Thyroid gland (tissue), 4 donors: ENCODE data around the gene TNFAIP8L3.

Source experiments
- POLR2A ChIP-seq, 2 donors: fragments of 450-650 bp; IDR thresholded peaks; one replicate each; pipeline ENCODE4 v1.6.1; 2017; ENCODE audit warnings: antibody characterized with exemption in 2 of 2, mild to moderate bottlenecking in 2 of 2, moderate library complexity in 1 of 2
- TF ChIP-seq, protein P1 (sequence below), 6 experiments: fragments of 200-600 bp in 3 of 6; fragments of 450-650 bp in 3 of 6; sonication (generic) in 3 of 6; IDR thresholded peaks; one replicate each; pipeline ENCODE4 v1.5.1; 2016 to 2019; ENCODE audit warnings: antibody characterized with exemption in 6 of 6, mild to moderate bottlenecking in 2 of 6, inconsistent platforms in 1 of 6, moderate library complexity in 1 of 6

DNA sequence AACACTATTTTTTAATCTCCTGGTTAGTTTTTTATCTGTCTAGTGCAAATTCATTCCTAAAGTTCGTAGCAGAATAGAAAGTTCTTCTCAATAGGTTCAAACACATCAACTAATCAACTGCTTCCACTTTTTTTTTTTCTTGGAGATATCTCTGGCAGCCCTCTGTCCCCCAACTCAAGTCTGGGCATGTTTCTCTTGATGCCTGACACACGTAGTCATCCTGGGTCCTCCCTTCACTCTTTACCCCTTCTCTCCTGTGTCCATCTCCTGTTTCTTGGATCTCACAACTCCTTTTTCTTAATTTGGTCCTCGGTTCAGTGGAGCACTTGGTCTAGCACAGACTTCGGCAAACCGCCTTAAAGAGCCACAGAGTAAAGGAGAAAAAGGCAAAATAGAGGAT lies 14.4 kb downstream of the TNFAIP8L3 start:
- TF ChIP-seq, protein P1, sequence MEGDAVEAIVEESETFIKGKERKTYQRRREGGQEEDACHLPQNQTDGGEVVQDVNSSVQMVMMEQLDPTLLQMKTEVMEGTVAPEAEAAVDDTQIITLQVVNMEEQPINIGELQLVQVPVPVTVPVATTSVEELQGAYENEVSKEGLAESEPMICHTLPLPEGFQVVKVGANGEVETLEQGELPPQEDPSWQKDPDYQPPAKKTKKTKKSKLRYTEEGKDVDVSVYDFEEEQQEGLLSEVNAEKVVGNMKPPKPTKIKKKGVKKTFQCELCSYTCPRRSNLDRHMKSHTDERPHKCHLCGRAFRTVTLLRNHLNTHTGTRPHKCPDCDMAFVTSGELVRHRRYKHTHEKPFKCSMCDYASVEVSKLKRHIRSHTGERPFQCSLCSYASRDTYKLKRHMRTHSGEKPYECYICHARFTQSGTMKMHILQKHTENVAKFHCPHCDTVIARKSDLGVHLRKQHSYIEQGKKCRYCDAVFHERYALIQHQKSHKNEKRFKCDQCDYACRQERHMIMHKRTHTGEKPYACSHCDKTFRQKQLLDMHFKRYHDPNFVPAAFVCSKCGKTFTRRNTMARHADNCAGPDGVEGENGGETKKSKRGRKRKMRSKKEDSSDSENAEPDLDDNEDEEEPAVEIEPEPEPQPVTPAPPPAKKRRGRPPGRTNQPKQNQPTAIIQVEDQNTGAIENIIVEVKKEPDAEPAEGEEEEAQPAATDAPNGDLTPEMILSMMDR (IDR thresholded peaks at IDR 0.05) = no peak
- TF ChIP-seq POLR2A (IDR thresholded peaks at IDR 0.05) = no peak
